Thyroid gland (tissue), 4 donors: ENCODE data around the gene EGF. TPM values are rescaled to one million over a fixed set of nuclear protein-coding genes. Genes with fewer than 3 reads are reported as not detected.

Experiments
- DNase-seq, 2 donors: peaks; one replicate each; pipeline ENCODE4 v3.0.0-alpha.2; 2019
- H3K27ac ChIP-seq, 3 donors: fragments of 200-600 bp; sonication (generic); 1 replicate in 2 of 3; 2 replicates in 1 of 3; pipeline ENCODE4 v1.5.1; 2016 to 2019; ENCODE audit warnings: mild to moderate bottlenecking in 1 of 3, moderate library complexity in 1 of 3
- H3K27me3 ChIP-seq: fragments of 200-600 bp; sonication (generic); one replicate; pipeline ENCODE4 v1.5.1; 2019
- H3K36me3 ChIP-seq, 2 donors: fragments of 200-600 bp; sonication (generic); one replicate each; pipeline ENCODE4 v1.5.1; 2016 to 2019
- H3K4me1 ChIP-seq, 2 donors: fragments of 200-600 bp; sonication (generic); one replicate each; pipeline ENCODE4 v1.5.1; 2017 to 2019
- H3K4me3 ChIP-seq, 3 donors: fragments of 200-600 bp; sonication (generic); replicated peaks in 1 of 3; 1 replicate in 2 of 3; 2 replicates in 1 of 3; pipeline ENCODE4 v1.5.1; 2016; ENCODE audit warnings: mild to moderate bottlenecking in 1 of 3
- H3K9me3 ChIP-seq: fragments of 200-600 bp; sonication (generic); one replicate; pipeline ENCODE4 v1.5.1; 2017
- CTCF ChIP-seq, 6 experiments: fragments of 200-600 bp in 3 of 6; fragments of 450-650 bp in 3 of 6; sonication (generic) in 3 of 6; IDR thresholded peaks; one replicate each; pipeline ENCODE4 v1.5.1; 2016 to 2019; ENCODE audit warnings: antibody characterized with exemption in 6 of 6, mild to moderate bottlenecking in 2 of 6, inconsistent platforms in 1 of 6, moderate library complexity in 1 of 6
- POLR2A ChIP-seq, 2 donors: fragments of 450-650 bp; IDR thresholded peaks; one replicate each; pipeline ENCODE4 v1.6.1; 2017; ENCODE audit warnings: antibody characterized with exemption in 2 of 2, mild to moderate bottlenecking in 2 of 2, moderate library complexity in 1 of 2
- WGBS, 2 donors: methylation state at CpG; one replicate each; pipeline ENCODE4 v1.1.5; 2017; 5-methylcytosine and 5-hydroxymethylcytosine counted together
- intact Hi-C: fragments of 100-400 bp; cut with DNase I; formaldehyde crosslinking; loops from one replicate; pipeline ENCODE4 v1.15.1; 2023
- total RNA-seq, 4 donors: library from RNA; depleted of rRNA; stranded (reverse); fragments of >200 nt; gene quantifications; one replicate each; pipeline ENCODE4 v1.2.3, GENCODE V29; 2016

EGF gene
- total RNA-seq, 4 donors from 2014 or later = 3.1 to 9.4 (median 7.9) TPM

GRCh38 chr4:109977854-109978501, 65.3 kb downstream of the EGF start:
- Histone ChIP-seq H3K27me3 (no peaks in the 10 kb centered on the region), H3K4me3 (no peak overlapping the region), H3K36me3 (no peaks in the 10 kb centered on the region), H3K4me1 (no peaks in the 10 kb centered on the region), H3K27ac (no peak overlapping the region), H3K9me3 (no peaks in the 10 kb centered on the region)
- intact Hi-C loops = loop anchor here (5.0 kb wide), 1 partner anchor 556 kb away; no protein-coding TSS in a partner anchor
- WGBS, 2 donors = 78 to 85% methylated on average over 2 of the region's 2 CpGs
- no peak for DNase-seq
- no peak for TF ChIP-seq POLR2A (IDR thresholded peaks at IDR 0.05)
- peak in 5 of 6 experiments; percentile 13 to 65 (median 49) for TF ChIP-seq CTCF (IDR thresholded peaks at IDR 0.05)

GRCh38 chr4:109978704-109979454, 66.2 kb downstream of the EGF start:
- no peak for DNase-seq
- intact Hi-C loops = loop anchor here (5.0 kb wide), 1 partner anchor 557 kb away; no protein-coding TSS in a partner anchor
- Histone ChIP-seq H3K27me3 (no peaks in the 10 kb centered on the region), H3K4me1 (no peaks in the 10 kb centered on the region), H3K9me3 (no peaks in the 10 kb centered on the region), H3K36me3 (no peaks in the 10 kb centered on the region), H3K27ac (no peak overlapping the region), H3K4me3 (no peak overlapping the region)
- 51 to 59% methylated on average over 5 of the region's 5 CpGs for whole genome bisulfite sequencing, 2 donors
- TF ChIP-seq POLR2A (IDR thresholded peaks at IDR 0.05) = no peak
- no peak for TF ChIP-seq CTCF (IDR thresholded peaks at IDR 0.05)

- WGBS, 2 donors = 77 to 86% methylated on average over 5 of the region's 5 CpGs
- H3K36me3 ChIP-seq = no peaks in the 10 kb centered on the region
- H3K9me3 ChIP-seq = no peaks in the 10 kb centered on the region
- no peak overlapping the region for H3K4me3 ChIP-seq
- TF ChIP-seq POLR2A (IDR thresholded peaks at IDR 0.05) (no peak), CTCF (IDR thresholded peaks at IDR 0.05) (no peak)
- no peak for DNase-seq
- intact Hi-C loops = loop anchor here (5.0 kb wide), 1 partner anchor 558 kb away; no protein-coding TSS in a partner anchor
- H3K27me3 ChIP-seq = no peaks in the 10 kb centered on the region
- H3K27ac ChIP-seq = no peak overlapping the region
- no peaks in the 10 kb centered on the region for H3K4me1 ChIP-seq
Observed at GRCh38 chr4:109979920-109980717, 67.4 kb downstream of the EGF start.

GRCh38 chr4:109981936-109982335, 69.3 kb downstream of the EGF start:
- intact Hi-C loops = no loop called here
- WGBS, 2 donors = 87 to 92% methylated on average over 1 of the region's 1 CpG
- Histone ChIP-seq H3K27ac (no peak overlapping the region), H3K9me3 (no peaks in the 10 kb centered on the region), H3K4me1 (peaks cover 0 to 3% of the 10 kb centered on the region in 2 donors), H3K27me3 (no peaks in the 10 kb centered on the region), H3K4me3 (no peak overlapping the region), H3K36me3 (no peaks in the 10 kb centered on the region)
- TF ChIP-seq POLR2A (IDR thresholded peaks at IDR 0.05) (no peak), CTCF (IDR thresholded peaks at IDR 0.05) (no peak)
- no peak for DNase-seq
